ENCODE results near the gene PRPF40A.

Gene PRPF40A

DNA sequence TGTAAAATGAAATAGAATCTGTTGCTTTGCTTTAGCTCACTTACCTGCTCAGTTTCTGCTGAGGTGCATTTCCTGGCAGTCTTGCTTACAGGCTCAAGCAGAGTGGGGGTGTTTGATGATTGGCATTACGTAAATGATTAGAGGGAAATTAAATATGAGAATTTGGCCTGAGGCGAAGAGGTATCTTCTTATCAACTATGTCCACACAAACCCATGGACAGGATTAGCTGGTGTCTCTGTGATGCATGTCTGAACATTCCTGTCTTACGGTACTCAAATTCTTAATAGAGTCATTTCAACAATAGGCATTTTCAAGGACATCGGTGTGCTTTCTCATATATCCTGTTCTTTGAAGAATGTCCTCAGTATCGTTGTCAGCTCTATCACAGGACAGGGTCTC, 102.1 kb downstream of the PRPF40A start:
- no peaks in the 10 kb centered on the region for H3K36me3 ChIP-seq (ENCODE audit: insufficient read depth, low read length)
- peaks cover 9% of the 10 kb centered on the region for H3K4me1 ChIP-seq (ENCODE audit: insufficient read depth, low read length, severe bottlenecking)
- H3K4me3 ChIP-seq (ENCODE audit: low read depth, low read length, poor library complexity, severe bottlenecking): no peak overlapping the region
- TF ChIP-seq, protein P1, sequence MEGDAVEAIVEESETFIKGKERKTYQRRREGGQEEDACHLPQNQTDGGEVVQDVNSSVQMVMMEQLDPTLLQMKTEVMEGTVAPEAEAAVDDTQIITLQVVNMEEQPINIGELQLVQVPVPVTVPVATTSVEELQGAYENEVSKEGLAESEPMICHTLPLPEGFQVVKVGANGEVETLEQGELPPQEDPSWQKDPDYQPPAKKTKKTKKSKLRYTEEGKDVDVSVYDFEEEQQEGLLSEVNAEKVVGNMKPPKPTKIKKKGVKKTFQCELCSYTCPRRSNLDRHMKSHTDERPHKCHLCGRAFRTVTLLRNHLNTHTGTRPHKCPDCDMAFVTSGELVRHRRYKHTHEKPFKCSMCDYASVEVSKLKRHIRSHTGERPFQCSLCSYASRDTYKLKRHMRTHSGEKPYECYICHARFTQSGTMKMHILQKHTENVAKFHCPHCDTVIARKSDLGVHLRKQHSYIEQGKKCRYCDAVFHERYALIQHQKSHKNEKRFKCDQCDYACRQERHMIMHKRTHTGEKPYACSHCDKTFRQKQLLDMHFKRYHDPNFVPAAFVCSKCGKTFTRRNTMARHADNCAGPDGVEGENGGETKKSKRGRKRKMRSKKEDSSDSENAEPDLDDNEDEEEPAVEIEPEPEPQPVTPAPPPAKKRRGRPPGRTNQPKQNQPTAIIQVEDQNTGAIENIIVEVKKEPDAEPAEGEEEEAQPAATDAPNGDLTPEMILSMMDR (IDR thresholded peaks at IDR 0.05; ENCODE audit: low read length): no peak
- TF ChIP-seq EZH2 (IDR thresholded peaks at IDR 0.05; ENCODE audit: borderline replicate concordance, low read length): no peak
- H3K9me2 ChIP-seq (ENCODE audit: low read depth, low read length): no peaks in the 10 kb centered on the region
- no peaks in the 10 kb centered on the region for H3K27me3 ChIP-seq (ENCODE audit: insufficient read depth, low read length)
- H4K20me1 ChIP-seq (ENCODE audit: insufficient read depth, low read length): no peaks in the 10 kb centered on the region
- H2AFZ ChIP-seq (ENCODE audit: low read length): no peak overlapping the region
- H3K4me2 ChIP-seq (ENCODE audit: low read length): no peak overlapping the region
- no peaks in the 10 kb centered on the region for H3F3A ChIP-seq (ENCODE audit: insufficient read depth, low read length)
- H3K9ac ChIP-seq (ENCODE audit: low read length): no peak overlapping the region
- no peaks in the 10 kb centered on the region for H3K79me2 ChIP-seq (ENCODE audit: insufficient read depth, low read length)
- no peak overlapping the region for H3K27ac ChIP-seq (ENCODE audit: low read depth, low read length, poor library complexity, severe bottlenecking)
- H3K9me3 ChIP-seq (ENCODE audit: low read length): no peaks in the 10 kb centered on the region

DNA sequence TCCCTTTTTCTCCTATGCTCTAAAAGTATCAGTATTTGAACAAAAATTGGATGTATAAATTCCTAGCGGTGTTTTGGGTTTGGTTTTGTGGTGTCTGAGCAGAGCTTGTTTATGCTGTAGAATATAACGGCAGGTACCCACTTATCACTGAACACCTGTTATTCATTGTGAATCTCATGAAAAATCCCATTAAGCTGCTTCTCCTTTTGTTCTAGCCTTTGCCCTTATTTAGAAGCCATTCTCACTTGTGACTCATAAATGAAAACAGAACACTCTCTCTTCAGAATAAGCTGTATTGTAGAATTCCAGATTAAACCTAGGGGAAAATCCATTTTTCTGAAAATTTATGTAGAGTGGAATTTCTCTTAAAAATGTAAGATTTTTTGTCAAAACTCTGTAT, 104.0 kb downstream of the PRPF40A start:
- Histone ChIP-seq H3K79me2 (ENCODE audit: insufficient read depth, low read length) (no peaks in the 10 kb centered on the region), H2AFZ (ENCODE audit: low read length) (no peak overlapping the region), H3K9me3 (ENCODE audit: low read length) (no peaks in the 10 kb centered on the region), H3K4me2 (ENCODE audit: low read length) (no peak overlapping the region), H3K36me3 (ENCODE audit: insufficient read depth, low read length) (no peaks in the 10 kb centered on the region), H3K27ac (ENCODE audit: low read depth, low read length, poor library complexity, severe bottlenecking) (no peak overlapping the region), H3K9me2 (ENCODE audit: low read depth, low read length) (no peaks in the 10 kb centered on the region), H4K20me1 (ENCODE audit: insufficient read depth, low read length) (no peaks in the 10 kb centered on the region), H3K4me3 (ENCODE audit: low read depth, low read length, poor library complexity, severe bottlenecking) (no peak overlapping the region), H3K4me1 (ENCODE audit: insufficient read depth, low read length, severe bottlenecking) (peaks cover 9% of the 10 kb centered on the region), H3F3A (ENCODE audit: insufficient read depth, low read length) (no peaks in the 10 kb centered on the region), H3K27me3 (ENCODE audit: insufficient read depth, low read length) (no peaks in the 10 kb centered on the region), H3K9ac (ENCODE audit: low read length) (no peak overlapping the region)
- TF ChIP-seq, protein P1 (IDR thresholded peaks at IDR 0.05; ENCODE audit: low read length): no peak
- no peak for TF ChIP-seq EZH2 (IDR thresholded peaks at IDR 0.05; ENCODE audit: borderline replicate concordance, low read length)

DNA sequence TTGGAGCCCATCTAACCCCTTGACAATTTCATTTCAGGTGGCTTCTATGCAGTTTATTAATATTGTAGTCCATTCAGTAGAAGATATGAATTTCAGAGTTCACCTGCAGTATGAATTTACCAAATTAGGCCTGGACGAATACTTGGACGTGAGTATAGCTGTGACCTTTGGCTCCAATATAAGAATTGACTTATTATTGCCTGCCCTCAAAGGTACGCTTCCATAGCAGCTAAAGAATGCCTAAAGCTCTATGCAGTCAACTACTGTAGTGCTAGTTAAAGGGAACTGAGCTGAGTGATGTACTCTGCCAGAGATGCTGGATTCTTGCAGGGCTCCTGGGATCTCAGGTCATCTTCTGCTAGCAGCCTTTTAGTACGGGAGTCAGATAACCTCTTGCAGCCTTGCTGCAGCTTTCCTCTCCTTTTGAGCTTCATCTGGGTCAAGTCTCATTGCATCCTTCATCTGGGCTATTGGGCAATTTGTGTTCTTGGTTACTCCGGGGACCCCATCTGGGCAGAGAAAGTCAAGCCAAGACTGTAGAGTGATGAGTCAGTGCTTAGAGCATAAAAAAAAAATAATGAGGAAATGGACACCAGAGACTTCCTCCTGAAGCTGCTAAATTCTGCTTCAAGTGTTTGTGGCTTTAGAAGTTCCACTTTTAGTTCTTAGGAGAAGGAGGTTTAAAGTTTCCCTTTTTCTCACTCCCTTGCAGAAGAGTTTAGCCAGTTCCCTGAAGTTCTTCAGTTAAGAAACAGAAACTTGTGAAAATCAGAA, 105.6 kb downstream of the PRPF40A start:
- H3F3A ChIP-seq (ENCODE audit: insufficient read depth, low read length): no peaks in the 10 kb centered on the region
- H3K4me3 ChIP-seq (ENCODE audit: low read depth, low read length, poor library complexity, severe bottlenecking): no peak overlapping the region
- no peaks in the 10 kb centered on the region for H3K36me3 ChIP-seq (ENCODE audit: insufficient read depth, low read length)
- H3K27ac ChIP-seq (ENCODE audit: low read depth, low read length, poor library complexity, severe bottlenecking): no peak overlapping the region
- H3K27me3 ChIP-seq (ENCODE audit: insufficient read depth, low read length): no peaks in the 10 kb centered on the region
- peaks cover 9% of the 10 kb centered on the region for H3K4me1 ChIP-seq (ENCODE audit: insufficient read depth, low read length, severe bottlenecking)
- H3K9me3 ChIP-seq (ENCODE audit: low read length): no peaks in the 10 kb centered on the region
- H3K9me2 ChIP-seq (ENCODE audit: low read depth, low read length): no peaks in the 10 kb centered on the region
- no peak overlapping the region for H3K9ac ChIP-seq (ENCODE audit: low read length)
- no peak overlapping the region for H2AFZ ChIP-seq (ENCODE audit: low read length)
- TF ChIP-seq, protein P1 (IDR thresholded peaks at IDR 0.05; ENCODE audit: low read length): no peak
- no peak for TF ChIP-seq EZH2 (IDR thresholded peaks at IDR 0.05; ENCODE audit: borderline replicate concordance, low read length)
- no peaks in the 10 kb centered on the region for H4K20me1 ChIP-seq (ENCODE audit: insufficient read depth, low read length)
- no peaks in the 10 kb centered on the region for H3K79me2 ChIP-seq (ENCODE audit: insufficient read depth, low read length)
- no peak overlapping the region for H3K4me2 ChIP-seq (ENCODE audit: low read length)
